GM18867 (cell line): ENCODE measurements around the gene MELTF.
A peak's percentile ranks its signal among the peaks of the same experiment; 100 is the strongest.
"Not testable (repeated sequence)": the region's sequence is repeated elsewhere in the genome, so short reads cannot be mapped to it uniquely, and the experiment has no call there.

Experiments used
- ATAC-seq: cut with Tn5 transposase; IDR thresholded peaks from one replicate; pipeline ENCODE4 v1.9.1; 2021; ENCODE audit warnings: mild to moderate bottlenecking, moderate library complexity; ENCODE audit not compliant: unreplicated experiment

The MELTF gene

GRCh38 chr3:197029511-197030167 is at the start of gene MELTF:
Gene MELTF, minus strand, starts transcription at chr3:197029817. Its CDS starts 115 bp downstream, at chr3:197029702.
- peak; percentile 79 for ATAC-seq

- no peak for ATAC-seq
These were observed 46.8 kb upstream of the MELTF start for GRCh38 chr3:197076415-197076814.

- ATAC-seq, result peak; percentile 56
These were observed 38.5 kb upstream of the MELTF start for GRCh38 chr3:197068077-197068476.

DNA sequence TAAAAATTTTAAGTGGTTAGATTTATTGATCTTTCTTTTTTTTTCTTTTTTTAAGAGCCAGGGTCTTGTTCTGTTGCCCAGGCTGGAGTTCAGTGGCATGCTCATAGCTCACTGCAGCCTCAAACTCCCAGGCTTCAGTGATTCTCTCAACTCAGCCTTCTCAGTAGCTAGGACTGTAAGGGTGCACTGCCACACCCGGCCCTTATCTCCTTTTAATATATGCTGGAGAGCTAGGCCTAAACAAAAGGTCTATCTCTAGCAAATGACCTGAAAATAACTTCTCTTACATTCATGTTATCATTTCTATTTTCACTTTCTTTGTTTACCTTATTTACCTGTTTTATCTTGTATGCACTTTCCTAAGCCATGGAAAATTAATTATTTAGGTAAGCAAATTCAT is 35.2 kb upstream of the MELTF start:
- ATAC-seq, result no peak

DNA sequence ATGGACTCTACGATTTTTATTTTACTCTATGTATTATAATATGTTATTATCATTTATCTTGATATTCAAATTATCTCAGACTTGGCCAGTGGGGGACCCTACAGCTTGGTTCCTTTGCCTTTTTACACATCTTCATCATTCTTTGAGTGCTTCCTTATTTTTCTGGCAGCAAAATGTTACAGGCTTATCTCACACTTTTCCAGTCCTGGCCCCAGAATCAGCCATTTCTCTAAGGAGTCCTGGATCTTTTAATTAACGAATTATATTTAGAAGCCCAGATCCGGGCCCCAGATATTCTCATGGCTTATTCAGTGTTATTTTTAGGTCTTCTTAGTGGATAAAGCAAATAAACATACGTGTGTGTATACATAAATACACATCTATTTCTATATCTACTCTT is 32.8 kb upstream of the MELTF start:
- ATAC-seq, result no peak

GRCh38 chr3:197051637-197052036 is 22.0 kb upstream of the MELTF start:
- not testable (repeated sequence) for ATAC-seq

DNA sequence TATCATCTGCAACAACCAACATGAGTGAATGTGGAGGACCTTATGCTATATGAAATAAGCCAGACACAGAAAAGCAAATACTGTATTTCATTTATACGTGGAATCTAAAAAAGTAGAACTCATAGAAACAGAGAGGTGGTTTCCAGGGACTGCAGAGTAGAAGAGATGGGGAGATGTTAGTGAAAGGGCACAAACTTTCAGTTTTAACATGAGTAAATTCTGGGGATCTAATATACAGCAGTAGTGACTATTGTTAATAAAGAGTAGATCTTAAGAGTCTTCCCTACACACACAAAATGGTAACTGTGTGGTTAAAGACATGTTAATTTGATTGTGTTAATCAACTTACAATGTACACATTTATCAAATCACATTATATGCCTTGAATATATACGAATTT is 20.9 kb upstream of the MELTF start:
- no peak for ATAC-seq

DNA sequence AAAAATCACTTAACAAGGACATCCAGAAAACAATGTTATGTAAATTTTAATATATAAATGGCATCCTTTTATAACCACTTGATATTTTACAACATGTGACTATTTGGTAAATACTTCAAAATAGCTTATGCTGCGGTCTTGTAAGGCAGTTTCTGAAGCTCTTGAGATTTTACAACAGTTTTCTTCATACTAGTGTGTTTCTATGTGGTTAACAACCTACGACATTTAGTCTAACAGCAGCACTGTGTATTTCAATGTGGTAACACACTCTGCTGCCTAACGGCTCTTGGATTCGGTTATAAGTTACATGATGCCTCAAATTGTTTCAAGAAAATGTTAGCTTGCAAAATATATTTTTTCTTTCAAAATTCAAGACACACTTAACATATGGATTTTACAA is 12.9 kb upstream of the MELTF start:
- no peak for ATAC-seq

GRCh38 chr3:197041875-197042488 is 12.4 kb upstream of the MELTF start:
- no peak for ATAC-seq

- no peak for ATAC-seq
These were observed 11.0 kb upstream of the MELTF start for GRCh38 chr3:197040658-197041057.

DNA sequence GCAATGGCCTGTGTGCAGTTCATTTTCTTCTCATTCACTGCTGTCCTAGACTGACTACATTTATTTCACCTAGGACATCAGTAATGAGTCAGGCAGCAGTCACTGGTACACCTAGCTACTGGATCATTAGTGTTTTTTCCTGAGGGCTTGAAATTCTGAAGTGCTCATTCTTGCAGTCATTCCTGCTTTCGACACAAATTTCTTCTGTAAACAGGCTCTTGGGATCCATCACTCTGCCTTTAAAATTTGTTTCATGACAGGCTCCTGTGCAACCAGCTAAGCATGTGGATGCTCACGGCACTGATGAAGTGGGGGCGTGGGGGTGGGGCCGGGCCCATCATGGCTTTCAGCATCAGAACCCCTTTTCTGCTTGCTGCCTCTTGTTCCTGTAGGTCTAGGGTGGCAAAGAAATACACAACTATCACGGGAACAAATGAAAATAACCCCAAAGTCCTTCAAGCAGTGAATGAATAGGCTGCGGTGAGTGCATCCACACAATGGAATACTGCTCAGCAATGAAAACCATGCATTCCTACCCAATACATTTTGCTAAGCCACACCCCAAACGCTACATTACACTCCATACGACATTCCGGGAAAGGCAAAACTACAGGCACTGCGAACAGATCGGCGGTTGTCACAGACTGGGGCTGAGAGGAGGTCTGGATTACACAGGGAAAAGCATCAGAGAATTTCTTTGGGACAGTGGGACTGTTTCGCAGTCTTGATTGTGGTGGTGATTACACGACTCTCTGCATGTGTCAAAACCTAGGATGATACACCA is 9.3 kb upstream of the MELTF start:
- ATAC-seq, result no peak

DNA sequence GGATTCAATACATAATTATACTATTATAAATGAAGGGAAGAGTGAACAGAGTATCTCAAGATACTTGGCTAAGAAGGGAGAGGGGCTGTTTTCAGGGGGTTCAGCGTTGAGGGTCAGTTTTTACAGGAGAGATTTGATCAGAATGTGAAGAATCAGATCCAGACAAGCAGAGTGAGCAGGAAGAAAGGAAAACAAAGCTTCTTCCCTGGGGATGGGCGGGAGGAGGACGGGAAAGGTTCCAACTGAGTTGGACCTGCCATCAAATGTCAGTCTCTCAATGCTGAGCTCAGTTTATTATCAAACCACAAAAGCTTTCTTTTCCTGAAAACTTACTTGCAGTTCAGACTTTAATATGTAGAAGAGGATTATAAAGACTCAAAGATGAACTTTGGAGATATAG is 6.0 kb upstream of the MELTF start:
- ATAC-seq, result no peak

GRCh38 chr3:197034778-197035177 is 5.2 kb upstream of the MELTF start:
- ATAC-seq, result not testable (repeated sequence)

DNA sequence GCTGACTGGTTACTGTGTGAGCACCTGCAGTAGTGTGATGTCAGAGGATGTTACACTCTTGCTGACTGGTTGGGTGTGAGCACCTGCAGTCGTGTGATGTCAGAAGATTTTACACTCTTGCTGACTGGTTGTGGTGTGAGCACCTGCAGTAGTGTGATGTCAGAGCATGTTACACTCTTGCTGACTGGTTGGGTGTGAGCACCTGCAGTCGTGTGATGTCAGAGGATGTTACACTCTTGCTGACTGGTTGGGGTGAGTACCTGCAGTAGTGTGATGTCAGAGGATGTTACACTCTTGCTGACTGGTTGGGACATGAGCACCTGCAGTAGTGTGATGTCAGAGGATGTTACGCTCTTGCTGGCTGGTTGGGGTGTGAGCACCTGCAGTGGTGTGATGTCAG is 4.1 kb upstream of the MELTF start:
- ATAC-seq, result not testable (repeated sequence)

DNA sequence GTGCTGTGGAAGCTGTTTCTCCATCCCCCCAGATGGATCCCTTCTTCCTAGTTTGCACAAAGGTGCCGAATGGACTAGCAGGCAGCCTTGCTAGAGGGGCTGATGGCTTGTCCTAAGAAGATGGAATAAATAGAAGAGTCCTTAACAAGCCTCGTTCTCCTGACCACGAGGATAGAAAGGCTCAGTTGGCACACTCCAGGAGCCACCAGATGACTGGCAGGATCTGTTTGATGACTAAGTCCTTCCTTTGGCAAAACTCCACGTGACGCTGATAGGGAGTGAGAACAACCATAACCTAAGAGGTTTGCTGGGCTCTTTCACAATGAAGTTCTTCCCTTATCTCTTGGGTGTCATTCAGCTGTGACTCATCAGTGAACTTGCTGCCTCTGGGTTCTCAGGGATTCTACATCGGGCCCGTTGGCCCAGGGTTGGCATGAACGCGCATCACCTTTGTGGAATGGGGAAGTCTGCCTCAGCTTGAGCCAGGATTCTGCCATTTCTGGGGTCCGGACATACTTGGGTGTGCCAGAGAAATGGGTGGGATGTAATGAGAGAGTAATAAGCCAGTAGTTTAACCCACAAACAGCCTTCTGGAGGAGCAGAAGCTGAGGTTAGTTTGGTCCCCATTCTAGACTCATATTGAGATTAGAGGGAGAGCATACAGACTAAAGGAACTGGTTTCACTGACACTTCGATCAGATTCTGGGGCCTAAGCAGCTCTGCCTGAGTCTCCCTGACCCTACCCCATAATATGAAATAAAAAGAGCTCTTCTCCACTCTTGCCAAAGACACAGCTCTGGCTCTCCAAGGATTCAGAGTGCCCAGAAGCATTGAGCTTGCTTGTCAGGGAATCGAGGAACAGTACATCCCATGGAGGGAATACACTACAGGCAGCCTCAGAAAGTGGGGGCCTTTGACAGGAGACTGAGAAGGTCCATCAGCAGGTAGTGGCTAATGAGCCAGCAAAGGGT is 2.0 kb upstream of the MELTF start:
- ATAC-seq, result no peak

GRCh38 chr3:197030379-197031314 is 1.0 kb upstream of the MELTF start:
- no peak for ATAC-seq

GRCh38 chr3:197028728-197029510 is 698 bp downstream of the MELTF start:
- ATAC-seq, result peak; percentile 31

DNA sequence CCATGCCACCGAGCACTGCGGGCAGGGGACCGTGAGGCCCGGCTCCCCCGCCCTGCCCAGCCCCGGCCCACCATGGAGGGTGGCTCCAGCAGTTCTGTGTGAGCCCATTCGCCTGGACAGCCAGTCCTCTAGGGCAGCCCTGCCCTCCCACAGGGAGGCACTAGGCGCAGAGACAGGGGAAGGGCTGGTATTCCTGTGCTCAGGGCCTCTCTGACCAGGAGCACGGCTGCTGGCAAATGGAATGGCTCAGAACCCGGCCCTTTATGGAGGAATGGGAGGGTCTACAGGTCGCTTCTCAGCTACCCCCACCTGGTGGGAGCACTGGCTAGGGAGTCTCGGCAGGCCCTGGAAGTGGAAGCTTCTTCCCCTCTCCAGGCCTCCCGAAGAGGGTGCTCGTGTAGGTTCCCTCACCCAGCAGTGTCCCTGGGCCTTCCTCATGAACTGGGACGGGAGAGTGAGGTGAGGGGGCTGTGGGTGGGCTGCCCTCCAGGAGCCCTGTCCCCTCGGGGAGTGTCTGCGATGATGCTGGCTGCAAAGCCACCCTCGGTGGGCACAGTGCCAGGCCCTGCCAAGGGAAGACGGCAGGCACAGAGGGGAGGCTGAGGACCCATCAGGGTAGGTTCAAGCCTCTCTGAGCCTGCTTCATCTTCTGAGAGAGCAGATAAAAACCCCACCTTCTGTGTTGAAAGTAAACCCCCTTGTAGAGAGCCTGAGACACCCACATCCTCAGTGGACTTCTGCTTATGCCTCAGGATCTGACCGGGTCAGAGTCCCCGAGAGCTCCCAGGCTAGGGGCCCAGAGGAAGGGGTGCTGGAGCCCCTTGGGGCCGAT is 1.5 kb downstream of the MELTF start:
- ATAC-seq, result no peak
